LNCaP clone FGC (cell line): ENCODE measurements around the gene PHETA1.

ENCODE experiments used
- DNase-seq: peaks from one replicate; pipeline ENCODE4 v3.0.0-alpha.2; 2011; ENCODE audit warnings: low read depth
- H3K4me3 ChIP-seq: 2 replicates; pipeline ENCODE4 v1.5.1; 2011; ENCODE audit warnings: mild to moderate bottlenecking, low read depth, low read length, control low read depth
- TF ChIP-seq, protein P1 (sequence below): IDR thresholded peaks from 2 replicates; pipeline ENCODE4 v1.5.1; 2012; ENCODE audit warnings: mild to moderate bottlenecking; ENCODE audit not compliant: control insufficient read depth, insufficient read depth; ENCODE audit errors: extremely low read depth

Gene PHETA1

DNA sequence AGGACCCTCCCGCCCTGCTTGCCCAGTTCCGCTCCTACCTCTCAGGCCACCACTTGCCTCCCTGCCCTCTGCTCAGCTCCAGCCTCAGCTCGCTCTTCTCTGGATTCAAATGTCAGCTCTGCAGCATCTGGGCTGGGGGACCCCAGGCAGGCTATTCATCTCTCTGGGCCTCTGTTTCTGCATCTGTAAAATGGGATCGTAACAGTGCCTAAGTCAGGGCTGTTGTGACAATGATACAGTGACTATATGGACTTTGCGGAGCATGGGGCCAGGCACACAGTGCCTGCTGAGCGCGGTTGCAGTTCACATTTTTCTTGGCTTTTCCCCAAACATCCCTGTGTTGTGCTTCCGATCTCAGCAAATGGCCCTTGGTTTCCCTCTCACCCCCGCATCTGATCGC is 2.8 kb downstream of the PHETA1 start:
- TF ChIP-seq, protein P1, sequence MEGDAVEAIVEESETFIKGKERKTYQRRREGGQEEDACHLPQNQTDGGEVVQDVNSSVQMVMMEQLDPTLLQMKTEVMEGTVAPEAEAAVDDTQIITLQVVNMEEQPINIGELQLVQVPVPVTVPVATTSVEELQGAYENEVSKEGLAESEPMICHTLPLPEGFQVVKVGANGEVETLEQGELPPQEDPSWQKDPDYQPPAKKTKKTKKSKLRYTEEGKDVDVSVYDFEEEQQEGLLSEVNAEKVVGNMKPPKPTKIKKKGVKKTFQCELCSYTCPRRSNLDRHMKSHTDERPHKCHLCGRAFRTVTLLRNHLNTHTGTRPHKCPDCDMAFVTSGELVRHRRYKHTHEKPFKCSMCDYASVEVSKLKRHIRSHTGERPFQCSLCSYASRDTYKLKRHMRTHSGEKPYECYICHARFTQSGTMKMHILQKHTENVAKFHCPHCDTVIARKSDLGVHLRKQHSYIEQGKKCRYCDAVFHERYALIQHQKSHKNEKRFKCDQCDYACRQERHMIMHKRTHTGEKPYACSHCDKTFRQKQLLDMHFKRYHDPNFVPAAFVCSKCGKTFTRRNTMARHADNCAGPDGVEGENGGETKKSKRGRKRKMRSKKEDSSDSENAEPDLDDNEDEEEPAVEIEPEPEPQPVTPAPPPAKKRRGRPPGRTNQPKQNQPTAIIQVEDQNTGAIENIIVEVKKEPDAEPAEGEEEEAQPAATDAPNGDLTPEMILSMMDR = no peak
- no peak for DNase-seq

DNA sequence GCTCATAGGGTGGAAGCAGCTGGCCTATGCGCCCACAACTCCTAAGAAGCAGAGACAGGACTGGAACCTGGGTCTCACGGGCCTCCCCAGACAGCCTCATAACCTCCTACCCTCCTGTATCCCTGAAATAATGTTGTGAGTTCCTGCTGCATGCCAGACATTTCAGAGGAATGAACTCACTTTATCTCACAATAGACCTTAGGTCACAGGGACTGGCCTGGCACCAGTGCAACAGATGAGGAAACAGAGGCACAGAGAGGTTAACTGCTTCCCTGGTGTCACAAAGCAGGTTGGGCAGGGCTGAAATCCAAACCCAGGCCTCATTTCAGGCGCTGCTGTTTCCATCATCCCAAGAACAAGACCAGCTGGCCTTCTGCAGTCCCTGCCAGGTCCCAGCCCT is 5.3 kb downstream of the PHETA1 start:
- DNase-seq = no peak
- TF ChIP-seq, protein P1 = no peak
- H3K4me3 ChIP-seq = no peak overlapping the region

More for the DNA sequence above, 2.8 kb downstream of the PHETA1 start:
- H3K4me3 ChIP-seq = no peak overlapping the region

GRCh38 chr12:111362687-111363475 is 6.0 kb downstream of the PHETA1 start:
- no peak overlapping the region for H3K4me3 ChIP-seq
- TF ChIP-seq, protein P1 = no peak
- DNase-seq = no peak

- TF ChIP-seq, protein P1 = no peak
- no peak for DNase-seq
- no peak overlapping the region for H3K4me3 ChIP-seq
Observed at GRCh38 chr12:111361717-111362576, 6.9 kb downstream of the PHETA1 start.

GRCh38 chr12:111361073-111361716 is 7.7 kb downstream of the PHETA1 start:
- TF ChIP-seq, protein P1 = no peak
- DNase-seq = no peak
- H3K4me3 ChIP-seq = no peak overlapping the region

DNA sequence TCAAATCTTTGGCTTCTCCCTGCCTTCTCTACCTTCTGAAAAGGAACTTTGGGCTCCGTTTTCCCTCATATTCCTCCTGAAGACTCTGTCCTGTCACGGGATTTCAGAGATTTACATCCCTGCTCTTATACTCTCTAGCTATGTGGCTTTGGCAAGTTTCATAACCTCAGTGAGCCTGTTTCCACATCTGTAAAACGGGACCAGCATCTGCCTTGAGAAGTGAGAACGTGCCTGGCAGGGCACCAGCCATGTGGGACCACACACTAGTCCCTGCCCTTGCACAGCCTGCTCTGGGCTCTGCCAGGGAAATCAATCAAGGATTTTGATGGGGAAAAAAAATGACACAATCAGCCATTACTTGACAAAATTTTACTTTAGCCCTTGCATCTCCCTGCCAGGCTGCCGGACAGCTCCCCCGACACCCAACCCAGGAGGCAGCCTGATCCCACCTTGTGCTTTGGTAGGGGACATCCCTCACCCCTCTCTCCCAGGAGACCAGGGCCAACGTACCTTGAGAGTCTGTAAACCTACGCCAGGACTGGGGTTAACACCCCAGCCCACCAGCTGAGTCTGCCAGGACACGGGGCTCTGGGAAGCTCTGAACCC is 8.5 kb downstream of the PHETA1 start:
- TF ChIP-seq, protein P1 = no peak
- no peak for DNase-seq
- H3K4me3 ChIP-seq = no peak overlapping the region
